Glutamatergic neuron (in vitro differentiated cells): Measurements from ENCODE around the gene FOXO1. TPM values are rescaled to one million over a fixed set of nuclear protein-coding genes. Genes with fewer than 3 reads are reported as not detected.

ENCODE experiments used
- DNase-seq: peaks from one replicate; pipeline ENCODE4 v3.0.0; 2022
- H3K27ac Mint-ChIP-seq: one replicate; pipeline ENCODE4 v1.8.0; 2020; ENCODE audit warnings: mild to moderate bottlenecking, mixed read lengths, inconsistent platforms; ENCODE audit not compliant: unreplicated experiment
- H3K27me3 Mint-ChIP-seq: one replicate; pipeline ENCODE4 v1.8.0; 2020; ENCODE audit warnings: mild to moderate bottlenecking, moderate library complexity, mixed read lengths, inconsistent platforms; ENCODE audit not compliant: unreplicated experiment
- H3K36me3 Mint-ChIP-seq: one replicate; pipeline ENCODE4 v1.8.0; 2020; ENCODE audit warnings: mild to moderate bottlenecking, mixed read lengths, inconsistent platforms; ENCODE audit not compliant: unreplicated experiment
- H3K4me1 Mint-ChIP-seq: one replicate; pipeline ENCODE4 v1.8.0; 2020; ENCODE audit warnings: mild to moderate bottlenecking, low read depth, mixed read lengths, inconsistent platforms; ENCODE audit not compliant: unreplicated experiment
- H3K4me3 Mint-ChIP-seq: one replicate; pipeline ENCODE4 v1.8.0; 2020; ENCODE audit warnings: mild to moderate bottlenecking, mixed read lengths, inconsistent platforms; ENCODE audit not compliant: unreplicated experiment
- H3K9me3 Mint-ChIP-seq: one replicate; pipeline ENCODE4 v1.8.0; 2020; ENCODE audit warnings: mild to moderate bottlenecking, moderate library complexity, mixed read lengths, inconsistent platforms; ENCODE audit not compliant: unreplicated experiment
- total RNA-seq: library from RNA; stranded (reverse); fragmentation: NEBNext Ultra II Directional; extraction: Animal tissue kit (Norgen Biotek cat#: 25700); gene quantifications from one replicate; pipeline ENCODE4 v1.2.1, GENCODE V29; 2021; ENCODE audit not compliant: unreplicated experiment
- TF ChIP-seq, protein P1 (sequence below): fragments of 200-600 bp; sonication (generic); IDR thresholded peaks from one replicate; pipeline ENCODE4 v1.5.0; 2021; ENCODE audit not compliant: partially characterized antibody, unreplicated experiment

FOXO1 gene
- total RNA-seq, 1 donor from 2014 or later: 1.4 TPM

DNA sequence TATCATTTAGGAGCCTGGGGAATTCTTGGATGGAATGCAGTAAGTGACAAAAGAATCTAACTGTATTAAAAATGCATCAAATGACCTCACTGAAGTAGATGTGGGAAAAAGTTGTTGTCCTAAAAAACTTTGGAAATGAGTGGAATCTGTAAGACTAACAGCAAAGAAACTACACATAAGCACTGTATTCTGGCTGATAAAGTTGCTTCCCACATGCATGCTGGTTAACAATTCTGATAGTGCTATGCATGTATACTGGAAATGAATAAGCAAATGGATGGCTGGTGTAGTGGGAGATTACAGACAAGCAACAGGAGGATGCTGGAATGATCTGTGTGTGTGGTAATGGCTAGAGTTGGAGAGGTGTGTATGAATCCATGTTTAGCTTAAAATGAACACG lies 138.5 kb downstream of the FOXO1 start:
- Mint-ChIP-seq H3K36me3 (peaks cover 5% of the 10 kb centered on the region), H3K27ac (no peak overlapping the region), H3K4me1 (no peaks in the 10 kb centered on the region), H3K9me3 (peaks cover 2% of the 10 kb centered on the region), H3K4me3 (no peak overlapping the region), H3K27me3 (peaks cover 2% of the 10 kb centered on the region)
- TF ChIP-seq, protein P1, sequence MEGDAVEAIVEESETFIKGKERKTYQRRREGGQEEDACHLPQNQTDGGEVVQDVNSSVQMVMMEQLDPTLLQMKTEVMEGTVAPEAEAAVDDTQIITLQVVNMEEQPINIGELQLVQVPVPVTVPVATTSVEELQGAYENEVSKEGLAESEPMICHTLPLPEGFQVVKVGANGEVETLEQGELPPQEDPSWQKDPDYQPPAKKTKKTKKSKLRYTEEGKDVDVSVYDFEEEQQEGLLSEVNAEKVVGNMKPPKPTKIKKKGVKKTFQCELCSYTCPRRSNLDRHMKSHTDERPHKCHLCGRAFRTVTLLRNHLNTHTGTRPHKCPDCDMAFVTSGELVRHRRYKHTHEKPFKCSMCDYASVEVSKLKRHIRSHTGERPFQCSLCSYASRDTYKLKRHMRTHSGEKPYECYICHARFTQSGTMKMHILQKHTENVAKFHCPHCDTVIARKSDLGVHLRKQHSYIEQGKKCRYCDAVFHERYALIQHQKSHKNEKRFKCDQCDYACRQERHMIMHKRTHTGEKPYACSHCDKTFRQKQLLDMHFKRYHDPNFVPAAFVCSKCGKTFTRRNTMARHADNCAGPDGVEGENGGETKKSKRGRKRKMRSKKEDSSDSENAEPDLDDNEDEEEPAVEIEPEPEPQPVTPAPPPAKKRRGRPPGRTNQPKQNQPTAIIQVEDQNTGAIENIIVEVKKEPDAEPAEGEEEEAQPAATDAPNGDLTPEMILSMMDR: no peak
- DNase-seq: no peak

DNA sequence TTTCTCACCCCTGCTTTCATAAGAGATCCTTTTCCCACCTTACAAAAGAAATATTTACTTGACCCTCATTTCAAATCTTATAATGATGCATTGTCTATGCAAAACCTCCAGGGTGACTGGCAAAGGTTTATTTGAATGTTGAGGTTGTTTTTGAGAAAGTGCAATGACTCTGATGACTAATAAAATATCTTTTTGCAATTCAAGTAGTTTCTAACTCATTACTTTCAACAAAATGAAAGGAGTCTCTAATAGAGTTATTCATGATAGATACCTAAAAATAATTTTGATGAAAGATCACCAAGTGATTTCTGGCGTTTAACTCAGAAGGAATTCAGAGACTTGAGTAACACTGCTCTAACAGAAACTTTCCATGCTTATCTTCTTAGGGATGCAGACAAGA lies 144.2 kb downstream of the FOXO1 start:
- H3K4me3 Mint-ChIP-seq: no peak overlapping the region
- no peak overlapping the region for H3K27ac Mint-ChIP-seq
- TF ChIP-seq, protein P1: no peak
- H3K9me3 Mint-ChIP-seq: no peaks in the 10 kb centered on the region
- H3K27me3 Mint-ChIP-seq: no peaks in the 10 kb centered on the region
- H3K36me3 Mint-ChIP-seq: no peaks in the 10 kb centered on the region
- no peaks in the 10 kb centered on the region for H3K4me1 Mint-ChIP-seq
- no peak for DNase-seq

GRCh38 chr13:40520916-40521315 lies 145.5 kb downstream of the FOXO1 start:
- no peak overlapping the region for H3K4me3 Mint-ChIP-seq
- no peak overlapping the region for H3K27ac Mint-ChIP-seq
- no peaks in the 10 kb centered on the region for H3K36me3 Mint-ChIP-seq
- H3K4me1 Mint-ChIP-seq: no peaks in the 10 kb centered on the region
- no peaks in the 10 kb centered on the region for H3K27me3 Mint-ChIP-seq
- DNase-seq: no peak
- no peaks in the 10 kb centered on the region for H3K9me3 Mint-ChIP-seq
- TF ChIP-seq, protein P1: no peak

- Mint-ChIP-seq H3K27ac (no peak overlapping the region), H3K36me3 (no peaks in the 10 kb centered on the region), H3K4me1 (no peaks in the 10 kb centered on the region), H3K4me3 (no peak overlapping the region), H3K9me3 (no peaks in the 10 kb centered on the region), H3K27me3 (no peaks in the 10 kb centered on the region)
- DNase-seq: no peak
- TF ChIP-seq, protein P1: no peak
These were observed 146.8 kb downstream of the FOXO1 start for GRCh38 chr13:40519637-40520036.

DNA sequence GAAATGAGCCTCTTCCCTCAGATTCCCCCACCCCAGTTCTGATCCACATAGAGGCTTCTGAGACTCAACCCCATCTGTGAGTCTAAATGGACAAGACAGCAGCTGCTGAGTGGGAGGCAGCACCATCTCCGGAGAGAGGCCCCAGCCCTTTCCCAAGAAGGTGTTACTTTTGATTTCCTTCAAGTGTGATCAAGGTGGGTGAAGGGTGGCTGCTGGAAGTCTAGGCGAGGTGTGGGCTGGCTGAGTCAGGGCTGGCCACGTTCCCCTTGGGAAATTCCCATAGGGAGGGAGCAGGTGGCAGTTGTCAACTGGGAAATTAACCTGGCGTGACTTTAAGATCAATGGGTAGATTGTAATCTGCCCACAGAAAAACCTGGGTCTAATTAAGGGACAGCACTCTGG lies 148.0 kb downstream of the FOXO1 start:
- Mint-ChIP-seq H3K27me3 (no peaks in the 10 kb centered on the region), H3K27ac (no peak overlapping the region), H3K4me3 (no peak overlapping the region), H3K9me3 (no peaks in the 10 kb centered on the region), H3K36me3 (no peaks in the 10 kb centered on the region), H3K4me1 (no peaks in the 10 kb centered on the region)
- TF ChIP-seq, protein P1: no peak
- no peak for DNase-seq
